Jurkat, Clone E6-1 (cell line): ENCODE measurements around the gene SERTAD2.

ENCODE experiments used
- DNase-seq: peaks from one replicate; pipeline ENCODE4 v3.0.0-alpha.2; 2011; ENCODE audit warnings: low read depth, low spot score
- H3K4me3 ChIP-seq: 2 replicates; pipeline ENCODE4 v1.5.1; 2011; ENCODE audit warnings: mild to moderate bottlenecking, low read length, control low read depth, moderate library complexity

SERTAD2 gene

DNA sequence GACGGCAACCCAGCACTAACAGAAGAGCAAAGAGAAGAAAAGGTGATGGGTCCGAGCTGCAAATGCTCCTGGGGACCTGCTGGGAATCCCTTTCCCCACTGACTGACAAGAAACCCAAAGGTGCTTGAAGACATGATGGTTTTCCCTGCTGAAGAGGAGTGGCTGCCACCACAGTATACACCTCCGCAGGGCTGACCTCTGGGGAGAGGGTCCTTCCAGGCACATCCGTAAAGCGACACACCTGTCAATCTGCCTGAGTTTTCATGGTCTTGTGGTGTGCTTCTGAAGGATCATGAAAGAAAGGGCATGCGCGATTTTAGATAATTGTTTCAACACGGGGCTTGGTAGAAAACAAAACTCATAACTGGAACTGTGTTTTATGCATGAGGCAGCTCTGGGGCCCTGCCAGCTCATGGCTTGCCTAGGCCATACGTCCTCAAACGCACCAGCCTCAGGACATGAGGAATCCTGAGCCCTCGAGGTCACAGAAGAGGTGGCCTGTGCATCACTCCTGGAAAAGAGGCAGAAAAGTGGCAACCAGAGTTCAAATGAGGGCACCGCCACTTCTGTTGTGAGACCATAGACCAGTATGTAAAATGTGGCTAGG, 51.8 kb downstream of the SERTAD2 start:
- DNase-seq = no peak
- no peak overlapping the region for H3K4me3 ChIP-seq

DNA sequence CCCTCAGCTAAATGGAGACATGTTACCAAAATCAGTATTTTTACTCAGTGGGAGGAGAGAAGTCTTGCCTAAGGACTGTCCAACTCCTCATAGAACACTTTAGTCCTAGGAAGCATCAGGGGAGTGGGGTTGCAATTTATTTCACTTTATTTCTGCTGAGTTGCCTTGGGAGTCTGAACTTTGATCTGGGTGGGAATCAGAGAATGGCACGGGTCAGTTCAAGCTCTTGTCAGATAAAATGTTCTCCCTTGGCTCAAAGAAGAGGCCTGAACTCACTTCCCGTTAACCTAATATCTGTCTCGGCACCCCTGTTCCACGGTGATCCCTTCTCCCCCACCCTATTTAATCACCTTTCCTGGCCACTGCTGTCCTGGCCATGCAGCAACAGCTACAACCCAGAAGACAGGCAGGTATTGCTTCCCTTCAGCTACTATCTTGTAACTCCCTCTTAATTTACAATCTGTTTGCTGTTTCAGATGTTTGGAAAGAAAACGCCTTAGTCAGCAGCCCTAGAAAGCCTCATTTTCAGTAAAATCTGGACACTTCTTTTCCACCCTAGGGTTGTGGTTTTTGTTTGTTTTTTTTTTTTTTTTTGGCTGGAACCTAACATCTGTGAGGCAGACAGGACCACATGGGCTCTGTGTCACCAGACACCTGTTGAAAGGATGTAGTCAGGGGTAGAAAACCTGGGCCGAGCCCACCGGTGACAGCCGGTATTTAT, 52.5 kb downstream of the SERTAD2 start:
- DNase-seq = no peak
- H3K4me3 ChIP-seq = no peak overlapping the region

DNA sequence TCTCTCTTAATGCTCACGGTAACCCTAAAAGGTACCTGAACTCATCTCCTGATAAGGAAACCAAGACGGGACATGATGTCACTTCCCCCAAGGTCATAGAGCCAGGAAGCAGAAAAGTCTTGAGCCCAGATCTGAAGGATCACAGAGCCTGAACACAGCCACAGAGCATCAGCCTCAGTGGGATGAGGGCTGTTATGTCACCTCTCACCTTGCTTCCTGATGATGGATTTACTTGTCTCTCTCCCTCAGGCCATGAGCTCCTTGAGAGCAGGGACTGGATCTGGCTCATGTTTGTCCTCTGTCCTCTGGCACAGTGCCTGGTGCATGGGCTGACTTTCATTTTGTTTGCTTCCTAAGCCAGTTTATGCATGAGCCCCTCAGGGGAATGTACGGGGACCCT, 54.2 kb downstream of the SERTAD2 start:
- peak; percentile 29 for DNase-seq
- no peak overlapping the region for H3K4me3 ChIP-seq

DNA sequence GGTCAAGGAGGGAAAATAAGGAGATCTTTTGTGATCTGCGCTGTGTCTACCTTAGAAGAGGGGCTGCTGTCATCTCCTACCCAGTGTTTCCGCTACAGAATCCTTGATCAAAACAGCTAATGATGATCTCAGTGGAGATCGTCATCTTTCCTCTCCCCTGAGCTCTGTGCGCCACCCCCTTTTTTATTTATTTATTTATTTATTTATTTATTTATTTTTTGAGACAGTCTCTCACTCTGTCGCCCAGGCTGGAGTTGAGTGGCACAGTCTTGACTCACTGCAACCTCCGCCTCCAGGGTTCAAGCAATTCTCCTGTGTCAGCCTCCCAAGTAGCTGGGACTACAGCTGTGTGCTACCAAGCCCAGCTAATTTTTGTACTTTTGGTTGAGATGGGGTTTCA, 55.5 kb downstream of the SERTAD2 start:
- no peak overlapping the region for H3K4me3 ChIP-seq
- no peak for DNase-seq

DNA sequence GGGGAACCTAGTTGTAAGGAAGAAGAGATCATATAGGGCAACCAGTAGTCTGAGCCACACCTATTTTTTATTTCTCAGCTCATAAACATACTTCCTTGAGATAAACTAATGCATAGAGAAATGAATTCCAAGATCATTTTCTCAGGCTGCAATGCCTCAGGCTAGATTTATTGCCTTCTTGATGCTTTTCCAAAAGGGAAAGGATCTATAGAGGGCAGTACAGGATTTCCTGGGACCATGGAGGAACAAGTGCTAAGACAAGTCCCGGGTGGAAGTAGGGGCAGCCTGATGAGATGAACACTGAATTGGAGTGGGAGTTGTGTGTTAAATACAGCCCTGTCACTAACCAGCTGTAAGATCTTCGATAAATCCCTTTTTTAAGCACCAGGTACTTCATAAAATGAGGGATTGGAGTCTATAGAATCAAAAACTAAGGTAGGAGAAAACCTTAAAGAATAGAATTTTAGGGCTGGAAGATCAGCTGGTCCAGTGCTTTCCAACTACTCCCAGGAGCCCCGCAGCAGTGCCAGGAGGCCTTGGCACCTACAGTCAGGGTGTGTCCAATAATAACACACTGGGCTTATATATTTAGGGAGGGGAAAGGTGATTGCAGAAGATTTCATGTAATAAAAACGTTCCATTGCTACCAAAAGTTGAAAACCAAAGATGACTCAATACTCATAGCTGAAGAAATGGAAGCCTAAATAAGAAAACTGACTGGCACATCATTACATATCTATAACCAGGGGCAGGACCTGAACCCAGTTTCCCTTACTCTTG, 58.1 kb downstream of the SERTAD2 start:
- H3K4me3 ChIP-seq = no peak overlapping the region
- no peak for DNase-seq

DNA sequence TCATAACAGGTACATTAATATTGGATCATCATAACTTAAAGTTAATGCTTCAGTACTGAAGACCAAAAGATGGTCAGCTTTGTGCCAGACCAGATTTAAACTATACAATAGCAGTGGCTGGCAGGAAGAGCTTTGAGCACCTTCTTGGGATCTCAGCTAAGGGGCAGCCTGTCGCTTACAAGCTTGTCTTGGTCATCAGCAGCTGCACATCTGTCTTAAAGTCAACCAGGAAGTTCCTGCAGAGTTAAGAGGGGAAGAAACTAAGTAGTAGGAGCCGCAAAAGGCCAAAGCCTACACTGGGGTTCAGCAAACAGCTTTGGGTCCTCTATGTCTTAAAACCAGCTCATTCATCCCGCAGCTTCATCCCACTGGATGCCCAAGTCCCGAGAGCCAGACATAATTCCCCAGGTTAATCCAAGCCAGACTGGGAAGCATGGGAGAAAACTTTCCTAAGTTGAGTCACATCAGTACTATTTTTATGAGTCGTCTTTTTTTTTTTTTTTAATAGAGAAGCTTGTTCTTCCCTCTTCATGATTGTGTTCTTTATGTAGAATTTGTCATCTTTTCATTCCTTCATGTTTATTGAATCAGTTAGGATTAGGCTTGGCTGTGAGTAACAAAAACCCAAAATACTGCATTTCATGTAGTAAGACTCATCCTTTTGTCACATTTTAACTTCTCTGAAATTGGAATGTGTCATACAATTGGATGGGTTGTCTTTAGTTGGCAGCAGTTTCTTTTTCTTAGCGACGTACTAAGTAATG, 59.3 kb downstream of the SERTAD2 start:
- DNase-seq = no peak
- H3K4me3 ChIP-seq = no peak overlapping the region

DNA sequence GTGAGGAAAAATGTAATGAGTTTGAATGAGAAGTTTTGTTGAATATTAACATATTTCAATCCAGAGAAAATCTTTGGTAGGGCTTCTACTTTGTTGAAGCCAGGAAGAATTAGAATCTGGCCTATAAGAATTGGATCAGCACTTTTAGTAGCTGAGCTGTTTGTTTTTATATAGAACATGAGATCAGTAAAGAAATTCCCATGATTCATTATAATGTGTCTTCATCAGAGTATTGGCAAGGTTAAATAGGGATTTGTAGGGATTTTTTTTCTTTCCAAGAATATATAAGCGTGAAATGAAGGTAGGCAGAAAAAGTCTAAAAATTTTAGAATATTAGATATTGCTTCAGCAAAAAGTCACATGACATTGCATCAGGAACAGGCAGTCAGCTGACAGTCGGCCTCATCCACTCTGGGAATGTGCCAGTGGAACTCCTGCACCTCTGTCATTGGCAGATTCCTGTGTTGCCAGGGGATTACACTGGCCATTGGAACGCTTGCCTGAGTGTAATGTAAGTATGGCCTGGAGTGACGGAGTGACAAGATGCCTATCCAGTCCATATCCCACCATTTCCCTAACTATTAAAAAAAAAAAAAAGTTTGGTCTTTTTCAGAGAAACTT, 60.6 kb downstream of the SERTAD2 start:
- no peak for DNase-seq

DNA sequence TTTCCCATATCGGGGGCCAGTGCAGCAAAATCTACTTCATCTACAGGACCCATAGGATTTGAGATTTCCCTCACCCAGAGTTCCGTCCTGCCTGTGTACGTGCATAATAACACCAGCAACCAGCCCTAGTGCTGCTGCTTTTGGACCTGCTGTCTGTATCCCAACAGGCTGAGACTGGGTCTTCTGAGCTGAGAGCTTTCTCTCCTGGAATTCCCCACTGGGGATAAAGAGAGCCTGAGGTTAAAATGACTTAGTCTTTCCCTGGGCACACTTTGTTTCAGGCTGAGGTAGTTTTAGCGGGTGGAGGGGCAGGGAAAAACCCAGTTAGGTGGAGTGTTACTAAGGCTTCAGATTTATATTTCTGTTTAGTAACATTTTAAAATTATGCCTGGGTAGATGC, 62.5 kb downstream of the SERTAD2 start:
- no peak for DNase-seq
- H3K4me3 ChIP-seq = no peak overlapping the region

More for the DNA sequence above, 60.6 kb downstream of the SERTAD2 start:
- no peak overlapping the region for H3K4me3 ChIP-seq

DNA sequence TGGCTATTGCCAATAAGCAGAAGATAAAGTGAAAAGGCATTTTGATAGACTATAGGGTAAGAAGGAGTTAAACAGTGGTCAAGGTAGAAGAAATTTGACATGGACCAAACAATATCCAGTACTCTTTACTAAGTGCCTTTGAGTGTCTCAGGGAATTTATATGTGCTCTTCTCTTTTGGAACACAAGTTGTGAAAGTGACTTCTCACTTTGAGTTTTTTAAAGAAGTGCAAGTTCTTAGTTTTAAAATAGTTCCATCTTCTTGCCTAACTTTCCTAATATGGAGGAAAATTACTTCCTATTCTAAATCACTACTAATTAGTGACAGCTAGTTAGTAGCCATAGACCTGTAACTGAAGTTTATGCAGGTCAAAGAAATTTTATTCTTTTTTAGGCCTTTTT, 66.2 kb downstream of the SERTAD2 start:
- no peak for DNase-seq
- no peak overlapping the region for H3K4me3 ChIP-seq

DNA sequence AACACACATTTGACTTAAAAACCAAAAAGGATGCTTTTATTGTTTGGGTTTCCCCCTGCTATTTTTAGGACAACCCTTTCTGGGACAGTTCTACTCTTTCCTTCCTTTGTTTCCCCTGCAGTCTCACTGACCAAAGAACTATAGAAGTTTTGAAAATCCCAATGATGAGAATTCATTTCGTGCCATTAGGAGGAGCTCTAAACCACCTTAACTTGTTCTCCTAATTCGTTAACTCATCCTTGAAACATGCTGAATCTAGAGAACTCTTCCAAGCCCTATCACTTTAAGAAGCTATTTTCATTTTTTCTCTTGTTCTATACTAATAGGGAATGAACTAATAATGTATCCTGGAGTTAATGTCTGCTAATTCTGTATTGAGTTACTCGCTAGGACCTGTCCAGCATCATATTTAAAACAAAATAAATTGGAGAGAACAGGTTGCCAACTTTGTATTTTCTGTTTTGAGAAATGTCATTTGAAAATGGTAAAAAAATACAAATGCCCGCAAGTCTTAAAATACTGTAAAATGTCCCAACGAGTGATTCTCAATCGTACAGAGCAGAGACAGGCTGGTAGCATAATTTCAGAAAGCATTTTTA, 66.7 kb downstream of the SERTAD2 start:
- DNase-seq = peak; percentile 23
- H3K4me3 ChIP-seq = no peak overlapping the region

DNA sequence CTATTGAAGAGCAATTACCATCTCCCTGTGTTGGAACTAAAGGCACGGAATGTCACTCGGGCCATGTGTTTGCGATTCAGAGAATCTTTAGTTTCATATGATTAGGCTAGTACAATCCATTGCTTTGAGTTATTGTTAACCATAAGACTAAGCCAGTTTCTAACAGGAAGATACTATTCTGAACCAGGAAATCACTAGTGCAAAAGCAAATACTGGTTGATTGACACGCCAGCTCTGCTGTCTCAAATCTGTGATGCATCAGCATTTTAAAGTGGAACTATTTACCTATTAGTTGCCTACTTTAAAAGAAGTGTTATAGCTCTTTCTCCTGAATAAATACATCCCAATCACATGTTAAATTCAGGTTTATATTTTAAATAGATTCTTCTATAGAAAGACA, 67.7 kb downstream of the SERTAD2 start:
- H3K4me3 ChIP-seq = no peak overlapping the region
- no peak for DNase-seq

DNA sequence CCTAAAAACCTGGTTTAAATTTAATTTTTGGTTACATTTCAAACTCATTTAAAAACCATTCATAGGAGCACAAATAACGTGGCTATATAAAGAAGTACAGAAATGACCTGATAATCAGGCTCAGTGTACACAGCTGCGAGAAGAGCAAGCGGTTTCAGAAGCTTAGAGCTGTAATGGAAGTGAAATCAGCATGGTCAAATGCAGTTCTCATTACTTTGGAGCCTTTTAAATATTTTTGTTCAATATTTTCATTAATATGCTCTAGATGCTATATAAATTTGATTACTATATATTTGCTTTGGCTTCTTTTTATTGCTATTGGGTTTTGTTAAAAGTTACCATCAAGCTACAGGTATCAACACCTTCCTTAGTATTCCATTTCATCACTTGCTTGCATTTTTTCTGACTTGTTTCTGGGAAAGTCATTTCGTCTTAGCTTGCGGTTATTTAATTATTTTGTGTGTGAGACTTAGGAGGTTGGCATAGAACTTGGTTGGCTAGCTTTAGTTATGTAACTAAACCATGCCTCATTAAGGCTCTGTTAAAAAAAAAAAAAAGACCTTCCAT, 70.9 kb downstream of the SERTAD2 start:
- DNase-seq = no peak

DNA sequence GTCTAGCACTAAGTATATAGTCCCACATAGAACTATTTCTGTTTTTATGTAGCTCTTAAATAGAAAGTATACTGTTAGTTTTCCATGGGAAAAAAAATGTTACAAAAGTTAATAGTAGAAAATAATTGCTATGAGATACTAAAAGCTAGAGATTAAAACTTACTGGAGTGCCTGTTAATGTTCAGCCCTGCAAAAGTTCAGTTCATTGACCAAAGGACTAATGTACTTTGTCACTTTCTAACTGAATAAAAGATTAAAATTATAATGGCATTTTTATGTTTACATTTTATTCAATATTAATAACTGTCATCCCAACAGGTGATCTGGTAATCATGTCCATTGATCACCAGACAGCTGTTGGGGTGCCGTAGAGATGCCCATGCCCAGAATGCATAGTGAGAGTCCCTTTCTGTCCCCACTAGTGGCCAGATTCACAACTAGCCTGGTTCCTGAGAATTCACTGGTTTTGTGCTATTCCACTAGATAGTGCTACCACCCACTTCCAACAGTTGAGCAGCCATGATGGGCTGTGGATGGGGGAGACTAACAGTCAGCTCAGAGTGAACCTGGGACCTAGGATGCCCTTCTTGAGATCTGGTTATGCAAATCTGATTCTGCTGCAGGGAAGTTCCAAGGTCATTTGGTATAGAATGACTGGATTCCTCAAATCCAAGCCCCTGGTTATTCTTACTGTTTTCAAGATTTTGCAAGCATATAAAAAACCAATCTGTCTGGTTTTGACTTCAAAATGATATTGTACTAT, 71.8 kb downstream of the SERTAD2 start:
- H3K4me3 ChIP-seq = no peak overlapping the region
- DNase-seq = no peak

More for the DNA sequence above, 70.9 kb downstream of the SERTAD2 start:
- H3K4me3 ChIP-seq = no peak overlapping the region
